GM10847 (cell line): ENCODE measurements around the gene SLC6A12.

ENCODE experiments used
- POLR2A ChIP-seq: IDR thresholded peaks from 2 replicates; pipeline ENCODE4 v1.6.1; 2011; ENCODE audit not compliant: insufficient read length; ENCODE audit errors: extremely low read depth

SLC6A12 gene

GRCh38 chr12:238736-239398 lies 24.9 kb upstream of the SLC6A12 start:
- TF ChIP-seq POLR2A = no peak

GRCh38 chr12:238116-238515 lies 24.2 kb upstream of the SLC6A12 start:
- no peak for TF ChIP-seq POLR2A

- TF ChIP-seq POLR2A = no peak
Observed at GRCh38 chr12:237026-237815, 23.3 kb upstream of the SLC6A12 start.

GRCh38 chr12:236445-236844 lies 22.5 kb upstream of the SLC6A12 start:
- TF ChIP-seq POLR2A = no peak

- TF ChIP-seq POLR2A = no peak
Observed at GRCh38 chr12:234891-235415, 21.0 kb upstream of the SLC6A12 start.

GRCh38 chr12:234019-234418 lies 20.1 kb upstream of the SLC6A12 start:
- no peak for TF ChIP-seq POLR2A

- TF ChIP-seq POLR2A = no peak
Observed at GRCh38 chr12:233615-233968, 19.6 kb upstream of the SLC6A12 start.

- no peak for TF ChIP-seq POLR2A
Observed at GRCh38 chr12:232731-233614, 19.0 kb upstream of the SLC6A12 start.

- no peak for TF ChIP-seq POLR2A
Observed at GRCh38 chr12:230925-231671, 17.1 kb upstream of the SLC6A12 start.

GRCh38 chr12:229441-230191 lies 15.7 kb upstream of the SLC6A12 start:
- no peak for TF ChIP-seq POLR2A

- no peak for TF ChIP-seq POLR2A
Observed at GRCh38 chr12:228846-229200, 14.9 kb upstream of the SLC6A12 start.

GRCh38 chr12:227923-228845 lies 14.2 kb upstream of the SLC6A12 start:
- TF ChIP-seq POLR2A = no peak

- TF ChIP-seq POLR2A = no peak
Observed at GRCh38 chr12:227286-227915, 13.4 kb upstream of the SLC6A12 start.
